ENCODE results near the gene SFT2D1.

DNA sequence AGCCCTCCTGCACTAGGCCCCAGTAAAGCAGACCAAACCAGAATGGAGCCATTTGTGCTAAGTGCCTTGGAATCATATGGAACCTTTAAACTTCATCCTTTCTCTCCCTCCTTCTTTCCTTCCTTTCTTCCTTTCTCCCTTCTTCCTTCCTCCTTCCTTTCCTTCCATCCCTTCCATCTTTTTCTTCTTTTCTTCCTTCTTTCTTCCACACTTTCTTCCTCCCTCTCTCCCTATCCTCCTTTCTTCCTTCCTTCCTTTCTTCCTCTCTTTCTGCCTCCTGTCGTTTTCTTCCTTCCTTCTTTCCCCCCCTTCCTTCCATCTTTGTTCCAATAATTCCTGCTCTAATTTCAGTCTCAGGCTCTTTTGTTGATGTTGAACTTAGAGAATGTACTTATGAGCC, 11.2 kb upstream of the SFT2D1 start:
- TF ChIP-seq EZH2 (IDR thresholded peaks at IDR 0.05) (no peak), POLR2AphosphoS5 (IDR thresholded peaks at IDR 0.05; ENCODE audit: borderline replicate concordance, low read depth, low read length) (no peak)
